NCI-H1436 treated with DMSO at 0.1 percent for 48 hours (cell line): ENCODE results near the gene VWC2.
"Not testable (repeated sequence)": the region's sequence is repeated elsewhere in the genome, so short reads cannot be mapped to it uniquely, and the experiment has no call there.

Experiments used
- DNase-seq: peaks from one replicate; lab custom pipeline; 2025; lab: John Stamatoyannopoulos, UW

VWC2 gene

DNA sequence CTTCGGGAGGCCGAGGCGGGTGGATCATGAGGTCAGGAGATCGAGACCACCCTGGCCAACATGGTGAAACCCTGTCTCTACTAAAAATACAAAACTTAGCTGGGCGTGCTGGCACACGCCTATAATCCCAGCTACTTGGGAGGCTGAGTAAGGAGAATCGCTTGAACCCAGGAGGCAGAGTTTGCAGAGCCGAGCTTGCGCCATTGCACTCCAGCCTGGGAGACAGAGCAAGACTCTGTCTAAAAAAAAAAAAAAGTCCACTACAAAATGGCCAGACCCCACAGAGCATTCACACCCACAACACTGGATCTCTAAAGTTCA, 78.1 kb downstream of the VWC2 start:
- DNase-seq, result not testable (repeated sequence)

DNA sequence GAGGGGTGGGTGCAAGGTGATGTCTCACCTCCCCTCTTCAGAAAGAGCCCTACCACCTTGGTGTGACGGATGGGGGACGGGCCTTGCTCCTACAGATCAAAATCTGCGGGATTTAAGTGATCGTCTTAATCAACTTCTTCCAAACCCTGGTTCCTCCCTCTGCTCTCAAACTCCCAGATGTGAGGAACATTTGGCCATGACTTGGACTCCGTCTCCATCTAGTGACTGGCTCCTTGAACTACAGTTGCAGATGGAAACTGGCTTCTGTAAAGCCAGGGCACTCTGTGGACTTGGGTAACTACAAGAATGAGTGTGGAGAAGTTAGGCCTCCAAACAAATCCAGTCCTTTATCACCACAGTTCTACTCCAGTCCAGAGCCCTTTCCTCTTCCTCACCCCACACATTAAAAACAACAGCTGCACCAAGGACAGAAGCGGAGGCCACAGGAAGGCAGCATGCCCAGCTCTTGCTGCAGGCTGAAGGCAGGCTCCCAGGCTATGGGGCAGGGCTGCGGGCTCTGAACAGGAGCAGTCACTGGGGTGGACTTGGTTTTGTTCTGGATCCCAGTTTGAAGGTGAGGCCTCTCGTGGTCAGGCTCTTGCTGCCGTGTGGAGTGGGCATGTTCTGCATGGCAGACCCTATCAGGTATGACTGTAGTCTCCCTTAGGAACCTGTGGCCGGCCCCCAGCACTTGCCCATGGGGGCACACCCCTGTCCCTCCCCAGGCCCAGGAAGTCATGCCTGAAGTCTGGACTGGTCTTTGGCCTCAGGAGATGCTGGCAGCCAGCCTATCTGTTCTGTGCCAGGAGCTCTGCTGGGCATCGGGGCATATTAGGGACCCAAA, 79.4 kb downstream of the VWC2 start:
- no peak for DNase-seq

DNA sequence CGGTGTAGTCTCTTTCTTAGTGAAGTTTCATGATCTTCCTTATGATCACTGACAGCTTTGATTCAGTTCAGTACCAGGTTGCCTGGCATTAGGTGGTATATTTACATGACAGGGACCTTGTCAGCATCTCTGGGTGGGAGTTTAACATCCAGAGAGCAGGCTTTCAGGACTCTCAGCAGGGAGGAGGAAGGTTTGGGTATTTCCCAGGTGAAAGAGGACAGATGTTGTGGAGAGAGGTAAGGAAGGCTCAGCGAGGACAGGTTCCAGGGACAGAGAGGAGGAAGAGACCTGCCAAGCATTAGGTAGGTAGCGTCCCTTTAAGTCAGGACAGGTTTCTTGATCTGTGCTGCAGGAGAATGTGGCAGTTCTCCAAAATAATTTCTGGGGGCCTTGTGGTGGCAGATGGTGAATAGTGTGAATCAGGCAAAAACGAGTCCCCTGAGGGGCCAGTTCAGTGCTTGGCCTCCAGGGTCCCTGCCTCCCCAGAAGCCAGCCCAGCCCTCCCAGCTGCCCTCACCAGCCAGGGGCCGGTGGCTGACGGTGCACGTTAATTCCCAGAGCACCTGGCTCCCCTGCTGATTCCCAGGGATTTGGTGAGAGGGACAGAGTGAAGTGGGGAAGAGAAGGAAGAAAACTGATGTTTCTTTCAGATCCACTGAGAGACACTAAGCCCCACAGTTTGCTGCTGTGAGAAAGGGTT, 82.0 kb downstream of the VWC2 start:
- DNase-seq, result no peak

DNA sequence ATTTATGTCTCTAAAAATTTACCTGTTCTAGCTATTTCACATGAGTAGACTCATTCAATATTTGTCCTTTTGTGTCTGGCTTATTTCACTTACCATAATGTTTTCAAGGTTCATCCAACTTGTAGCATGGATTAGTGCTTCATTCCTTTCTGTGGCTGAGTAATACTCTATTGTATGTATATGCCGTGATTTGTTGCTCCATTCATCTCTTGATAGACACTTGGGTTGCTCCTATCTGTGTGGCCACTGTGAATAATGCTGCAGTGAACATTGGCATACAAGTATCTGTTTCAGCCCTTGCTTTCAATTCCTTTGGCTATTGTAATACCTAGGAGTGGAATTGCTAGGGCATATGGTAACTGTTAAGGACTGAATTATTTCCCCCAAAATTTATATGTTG, 86.9 kb downstream of the VWC2 start:
- DNase-seq, result no peak

DNA sequence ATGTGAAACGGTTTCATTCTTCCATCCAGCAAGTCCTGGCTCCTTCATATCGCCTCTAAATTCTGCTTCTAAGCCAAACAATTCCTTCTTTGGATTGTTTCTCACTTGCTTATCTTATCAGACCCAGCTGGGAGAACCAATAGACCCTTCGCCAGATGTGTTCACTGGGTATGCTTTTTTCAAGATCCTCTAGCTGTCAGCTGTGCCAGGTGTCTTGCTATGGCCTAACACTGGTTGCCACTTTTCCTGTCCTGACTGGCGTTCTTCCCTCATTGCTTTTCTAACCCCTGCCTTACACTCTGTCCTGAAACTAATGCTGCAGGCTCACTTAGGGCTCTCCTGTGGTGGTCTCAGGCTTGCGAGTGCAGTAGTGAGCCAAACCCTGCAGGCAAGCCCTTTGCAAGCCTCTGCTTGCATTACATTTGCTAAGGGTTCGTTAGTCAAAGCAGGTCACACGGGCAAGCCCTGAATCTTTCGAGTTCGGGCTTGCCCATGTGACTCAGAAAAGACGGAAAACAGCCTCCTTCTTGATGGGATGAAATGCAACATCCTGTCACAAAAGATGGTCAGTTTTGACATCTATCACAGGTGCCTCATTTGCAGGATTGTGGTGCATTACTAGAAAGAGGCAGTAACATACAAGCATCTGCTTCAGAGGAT, 92.8 kb downstream of the VWC2 start:
- DNase-seq, result no peak

DNA sequence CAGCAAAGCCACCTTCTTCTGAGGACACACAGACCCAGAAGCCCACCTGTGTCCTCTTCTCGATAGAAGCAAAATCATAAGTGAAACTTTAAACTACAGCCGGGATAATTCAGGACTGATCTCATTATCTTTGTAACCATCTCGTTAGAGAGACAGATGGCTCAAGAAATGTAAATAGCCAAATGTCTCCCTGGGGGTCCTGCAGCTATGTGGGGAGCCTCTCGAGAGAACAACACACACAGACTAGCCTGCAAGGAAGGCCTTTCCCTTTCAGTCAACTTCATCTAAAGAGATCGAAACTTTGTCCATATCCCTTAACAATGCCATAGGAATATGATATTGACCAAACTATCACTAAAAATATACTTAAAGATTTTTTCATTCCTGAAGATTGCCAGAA, 93.5 kb downstream of the VWC2 start:
- no peak for DNase-seq

DNA sequence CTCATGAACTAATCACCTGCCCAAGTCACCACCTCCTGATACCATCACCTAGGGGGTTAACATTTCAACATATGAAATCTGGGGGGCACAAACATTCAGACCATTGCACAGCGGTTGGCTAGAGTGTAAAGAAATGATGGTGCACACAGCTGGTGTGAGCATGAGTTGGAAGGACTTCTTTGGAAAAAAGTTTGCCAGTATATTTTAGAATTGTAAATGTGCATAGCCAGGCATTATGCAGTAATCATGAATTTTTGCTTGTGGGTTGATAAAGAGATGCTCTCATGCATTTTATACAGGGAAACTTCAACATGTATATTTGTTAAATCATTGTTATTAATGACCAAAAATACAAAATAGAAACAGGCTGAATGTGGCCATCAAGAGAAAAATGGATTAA, 100.0 kb downstream of the VWC2 start:
- DNase-seq, result no peak

DNA sequence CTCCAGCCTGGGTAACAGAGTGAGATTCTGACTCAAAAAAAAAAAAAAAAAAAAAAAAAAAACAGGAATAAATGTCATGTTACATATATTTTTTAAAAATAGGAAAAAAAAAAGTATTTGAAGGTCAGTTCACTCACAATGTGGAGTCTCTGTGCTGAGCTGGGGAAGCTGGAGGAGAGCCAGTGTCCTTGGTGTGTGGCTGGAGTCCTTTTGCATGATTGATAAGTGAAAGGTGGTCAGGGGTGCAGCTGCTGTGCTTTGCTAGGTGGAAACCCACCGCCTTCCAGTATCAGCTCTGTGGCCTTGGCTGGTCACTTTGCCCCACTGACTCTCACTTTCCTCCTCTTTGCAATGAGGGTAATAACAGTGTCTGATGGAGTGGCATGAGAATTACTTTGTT, 101.9 kb downstream of the VWC2 start:
- no peak for DNase-seq

DNA sequence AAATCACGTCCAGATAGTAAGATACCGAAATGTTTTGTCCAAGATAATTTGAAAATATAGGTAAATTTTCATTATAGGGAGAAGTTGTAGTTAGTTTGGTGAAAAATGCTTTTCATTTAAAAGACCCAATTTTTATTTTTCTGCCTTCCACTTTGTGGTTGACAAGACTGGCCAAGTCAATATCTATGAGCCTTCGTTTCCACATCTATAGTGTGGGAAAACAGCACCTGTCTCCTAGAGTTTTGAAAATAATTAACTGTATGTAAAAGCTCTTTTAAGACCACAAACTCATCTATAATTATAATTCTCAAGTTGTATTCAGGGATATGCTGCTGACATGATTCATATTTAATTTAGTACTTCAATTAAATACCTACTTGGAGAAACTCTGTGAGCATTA, 102.8 kb downstream of the VWC2 start:
- DNase-seq, result no peak

DNA sequence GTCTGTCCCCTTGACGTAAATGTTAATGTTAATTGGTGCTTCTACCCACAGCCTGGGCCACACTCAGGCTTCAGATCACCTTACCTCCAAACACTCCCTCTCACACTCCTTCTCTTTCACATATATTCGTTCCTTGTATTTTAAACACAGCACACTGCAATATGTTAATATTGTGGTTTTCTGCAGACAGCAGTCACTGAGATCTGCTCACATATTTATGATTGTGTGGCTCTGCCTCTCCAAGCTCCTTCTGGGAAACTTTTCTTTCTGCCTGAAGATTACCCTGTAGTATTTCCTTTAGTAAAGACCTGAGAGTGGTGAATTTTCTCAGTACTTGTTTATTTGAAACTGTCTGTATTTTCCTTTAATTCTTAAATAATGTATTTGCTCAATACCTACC, 104.7 kb downstream of the VWC2 start:
- DNase-seq, result no peak

DNA sequence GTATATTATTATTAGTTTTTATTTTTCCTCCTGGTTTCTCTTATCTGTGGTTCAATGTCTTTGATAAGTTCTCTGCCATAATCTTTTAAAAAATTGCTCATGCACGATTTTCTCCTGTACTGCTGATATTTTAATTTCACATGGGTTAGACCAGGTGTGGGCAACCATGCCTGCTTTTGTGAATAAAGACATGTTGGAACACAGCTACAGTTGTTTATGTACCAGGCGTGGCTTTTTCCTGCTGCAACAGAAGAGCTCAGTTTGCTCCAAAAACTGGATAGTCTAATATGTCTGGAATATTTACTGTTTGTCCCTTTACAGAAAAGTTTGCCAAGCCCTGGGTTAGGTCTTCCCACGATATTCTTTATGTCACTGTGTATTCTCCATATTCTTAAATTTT, 105.2 kb downstream of the VWC2 start:
- DNase-seq, result no peak

DNA sequence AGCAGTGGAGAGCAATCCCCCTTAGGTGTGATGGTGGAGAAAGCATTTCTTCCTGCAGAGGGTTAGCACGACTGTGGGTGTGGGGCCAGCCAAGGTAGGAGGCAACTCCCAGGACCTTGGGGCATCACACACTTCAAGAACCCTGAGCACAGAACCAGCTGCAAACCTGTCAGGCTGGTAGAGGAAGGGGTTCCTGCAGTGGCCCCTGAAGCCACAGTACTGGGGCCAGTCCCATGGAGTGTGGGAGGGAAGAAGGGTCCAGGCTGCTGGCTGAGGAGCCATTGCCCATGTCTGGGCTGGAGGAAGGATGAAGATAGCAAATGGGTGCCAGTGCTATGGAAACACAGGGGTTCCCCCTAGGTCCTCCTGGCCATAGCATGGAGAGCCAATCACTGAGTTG, 110.5 kb downstream of the VWC2 start:
- no peak for DNase-seq

DNA sequence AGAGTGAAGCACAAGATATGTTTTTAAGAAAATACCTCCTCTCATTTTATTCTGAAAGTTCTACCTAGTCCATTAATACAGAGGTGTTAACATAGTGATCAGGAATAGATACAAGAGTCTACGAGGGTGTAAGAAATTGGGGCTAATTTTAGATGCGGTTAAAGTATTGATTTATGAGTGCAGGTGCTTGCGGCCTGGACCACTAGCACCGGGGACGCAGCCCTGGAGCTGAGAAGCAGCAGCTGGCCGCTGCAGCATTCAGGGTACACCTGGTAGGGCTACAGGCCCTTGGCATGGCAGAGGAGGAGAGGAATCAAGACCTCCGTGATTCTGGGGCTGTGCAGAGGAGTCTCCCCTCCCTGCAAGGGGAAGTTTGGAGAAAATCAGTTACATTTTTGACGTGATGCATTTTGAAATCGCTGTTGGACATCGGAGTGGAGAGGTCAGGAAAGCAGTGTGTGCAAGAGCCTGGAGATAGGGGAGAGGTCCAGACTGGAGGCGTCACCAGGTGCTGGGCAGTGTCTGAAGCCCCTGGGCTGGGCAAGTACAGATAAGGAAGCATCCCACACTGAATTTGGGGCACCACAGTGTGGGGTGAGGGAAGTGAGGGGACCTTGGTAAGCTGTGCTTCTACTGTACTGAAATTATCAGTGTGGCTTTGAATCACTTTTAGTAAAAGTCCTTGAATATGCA, 112.3 kb downstream of the VWC2 start:
- DNase-seq, result no peak

DNA sequence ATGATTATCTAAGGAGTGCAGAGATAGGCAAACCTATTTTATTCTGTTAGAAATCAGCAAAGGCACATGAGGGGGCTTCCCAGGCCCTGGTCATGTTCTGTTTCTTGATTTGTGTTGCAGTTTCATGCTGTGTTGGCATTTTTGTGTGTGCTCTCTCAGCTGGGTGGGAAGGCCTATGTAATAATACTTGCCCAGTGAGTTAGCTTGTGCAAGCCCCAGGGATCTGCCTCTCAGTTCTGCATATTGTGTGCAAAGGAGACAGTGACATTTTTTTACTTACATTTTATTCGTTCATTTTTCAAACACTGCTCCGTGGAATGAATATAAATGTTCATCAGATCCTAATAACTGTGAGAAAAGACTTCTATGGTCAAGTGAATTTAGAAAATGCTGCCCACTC, 119.0 kb downstream of the VWC2 start:
- DNase-seq, result no peak

DNA sequence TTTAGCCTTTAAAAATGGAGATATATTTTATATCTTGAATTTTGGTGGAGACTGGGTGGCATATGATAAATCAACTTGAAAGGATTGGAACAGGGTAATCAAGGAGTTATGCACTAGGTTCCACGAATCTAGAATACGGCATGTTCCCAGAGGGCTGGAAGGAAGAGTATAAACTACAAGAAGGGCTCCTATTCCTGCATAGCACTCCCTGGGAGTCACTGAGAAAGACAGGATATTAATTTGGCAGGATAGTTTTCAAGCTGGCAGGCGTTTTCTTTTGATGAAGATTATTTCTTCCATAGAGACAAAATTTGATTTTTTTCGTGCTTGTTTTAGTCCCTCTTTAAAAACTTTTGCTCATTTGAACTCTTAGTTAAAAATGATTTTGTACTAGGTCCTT, 119.7 kb downstream of the VWC2 start:
- DNase-seq, result no peak

DNA sequence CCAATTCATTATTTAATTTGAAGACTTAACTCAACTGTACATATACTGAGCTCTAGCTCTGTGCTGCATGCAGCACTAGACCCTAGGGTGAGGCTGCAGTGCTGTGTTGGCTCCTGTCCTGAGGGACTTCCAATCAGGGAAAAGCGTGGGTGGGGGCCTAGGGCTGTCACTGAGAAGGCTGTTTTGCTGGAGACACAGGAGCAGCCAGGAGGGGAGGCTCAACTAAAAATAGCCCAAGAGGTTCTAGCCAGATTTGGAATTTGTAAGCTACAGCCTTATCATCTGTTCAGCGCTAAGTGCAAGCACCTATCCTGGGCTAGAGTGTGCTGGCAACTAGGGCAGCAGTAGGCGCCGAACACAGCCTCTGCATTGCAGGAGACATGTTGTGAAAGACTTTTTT, 121.1 kb downstream of the VWC2 start:
- no peak for DNase-seq

DNA sequence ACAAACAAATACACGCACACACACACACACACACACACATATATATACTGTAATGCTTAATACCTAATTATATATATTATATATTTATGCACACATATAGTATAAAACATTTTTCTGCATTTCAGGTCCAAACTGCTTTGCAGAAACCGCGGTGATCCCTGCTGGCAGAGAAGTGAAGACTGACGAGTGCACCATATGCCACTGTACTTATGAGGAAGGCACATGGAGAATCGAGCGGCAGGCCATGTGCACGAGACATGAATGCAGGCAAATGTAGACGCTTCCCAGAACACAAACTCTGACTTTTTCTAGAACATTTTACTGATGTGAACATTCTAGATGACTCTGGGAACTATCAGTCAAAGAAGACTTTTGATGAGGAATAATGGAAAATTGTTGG, 138.5 kb downstream of the VWC2 start:
- DNase-seq, result no peak

DNA sequence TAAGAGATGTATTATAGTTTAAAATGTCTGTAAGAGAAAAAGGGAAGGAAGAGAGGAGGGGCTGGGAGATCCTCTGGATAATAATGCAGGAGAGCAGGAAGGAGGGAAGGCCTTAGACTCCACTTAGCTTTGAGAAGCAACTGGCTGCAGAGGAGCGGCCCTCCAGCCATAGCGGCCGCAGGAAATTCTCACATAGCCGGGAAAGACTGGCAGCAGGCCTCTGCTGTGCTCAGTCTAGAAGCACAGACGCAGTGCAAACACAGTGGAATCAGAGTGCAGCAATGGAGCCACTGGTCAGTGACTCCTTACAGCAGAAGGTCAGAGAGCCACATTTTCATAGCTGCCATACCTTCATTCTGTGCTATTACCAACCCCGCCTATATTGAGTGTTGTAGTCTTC, 153.3 kb downstream of the VWC2 start:
- DNase-seq, result no peak

DNA sequence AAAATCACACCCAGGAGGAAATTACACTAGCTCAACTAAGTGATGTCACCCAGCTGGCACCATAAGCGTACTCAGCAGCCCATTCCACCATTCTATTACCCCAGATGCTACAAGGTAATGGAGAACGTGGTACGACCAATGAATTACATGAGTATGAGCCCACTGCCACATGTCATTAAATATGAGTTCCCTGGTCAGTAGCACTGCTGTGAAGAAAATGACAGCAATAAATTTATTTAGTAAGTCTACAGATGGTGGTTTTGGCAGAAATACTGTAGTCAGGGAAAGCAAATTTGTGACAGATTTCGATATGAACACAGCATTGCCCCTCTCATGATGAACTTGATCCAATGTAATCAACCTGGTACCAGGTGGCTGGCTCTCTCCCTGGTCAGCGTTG, 154.2 kb downstream of the VWC2 start:
- no peak for DNase-seq

DNA sequence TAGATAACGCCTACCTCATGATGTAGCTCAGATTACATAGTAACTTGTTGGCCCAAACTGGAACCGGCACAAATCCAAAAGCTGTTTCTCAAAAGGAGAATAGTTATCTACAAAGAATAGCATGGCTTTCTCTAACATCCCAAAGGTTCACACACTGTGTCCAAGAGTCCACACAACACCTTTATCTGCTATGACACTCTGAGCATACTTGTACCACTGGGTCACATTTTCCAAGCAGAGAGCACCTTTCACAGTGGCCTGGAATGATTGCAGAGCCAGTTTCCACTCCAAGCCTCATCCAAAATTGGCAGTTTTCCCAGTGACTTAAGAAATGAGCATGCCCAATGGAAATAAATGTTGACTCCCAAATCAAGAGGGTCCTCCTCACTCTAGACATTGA, 155.3 kb downstream of the VWC2 start:
- DNase-seq, result no peak

DNA sequence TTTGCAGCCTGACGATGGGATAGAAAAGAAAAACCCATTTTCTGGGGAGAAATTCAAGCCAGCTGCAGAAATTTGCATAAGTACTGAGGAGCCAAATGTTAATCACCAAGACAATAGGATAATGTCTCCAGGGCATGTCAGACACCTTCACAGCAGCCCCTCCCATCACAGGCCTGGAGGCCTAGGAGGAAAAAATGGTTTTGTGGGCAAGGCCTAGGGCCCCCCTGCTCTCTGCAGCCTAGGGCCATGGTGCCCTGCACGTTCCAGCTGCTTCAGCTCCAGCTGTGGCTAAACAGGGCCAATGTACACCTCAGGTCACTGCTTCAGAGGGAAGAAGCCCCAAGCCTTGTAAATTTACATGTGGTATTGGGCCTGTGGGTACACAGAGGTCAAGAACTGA, 158.2 kb downstream of the VWC2 start:
- DNase-seq, result no peak

DNA sequence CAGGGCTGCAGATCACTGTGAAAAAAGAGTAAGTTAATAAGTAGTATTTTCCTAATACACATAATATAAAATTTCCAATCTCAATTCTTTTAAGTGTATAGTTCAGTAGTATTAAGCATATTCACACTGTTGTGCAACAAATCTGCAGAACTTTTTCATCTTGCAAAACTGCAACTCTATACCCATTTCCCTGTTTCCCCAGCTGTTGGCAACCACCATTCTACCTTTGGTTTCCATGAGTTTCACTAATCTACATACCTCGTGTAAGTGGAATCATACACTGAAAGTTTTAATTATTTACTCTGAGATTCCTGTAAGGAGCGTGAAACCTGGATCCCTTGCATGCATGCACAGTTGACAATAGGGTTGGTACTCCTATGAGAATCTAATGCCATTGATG, 164.2 kb downstream of the VWC2 start:
- DNase-seq, result no peak
